ENCODE data around the gene DAZL. TPM values are rescaled to one million over a fixed set of nuclear protein-coding genes. Genes with fewer than 3 reads are reported as not detected.

Gene DAZL
- total RNA-seq, 2 experiments from 2014 or later = not detected

DNA sequence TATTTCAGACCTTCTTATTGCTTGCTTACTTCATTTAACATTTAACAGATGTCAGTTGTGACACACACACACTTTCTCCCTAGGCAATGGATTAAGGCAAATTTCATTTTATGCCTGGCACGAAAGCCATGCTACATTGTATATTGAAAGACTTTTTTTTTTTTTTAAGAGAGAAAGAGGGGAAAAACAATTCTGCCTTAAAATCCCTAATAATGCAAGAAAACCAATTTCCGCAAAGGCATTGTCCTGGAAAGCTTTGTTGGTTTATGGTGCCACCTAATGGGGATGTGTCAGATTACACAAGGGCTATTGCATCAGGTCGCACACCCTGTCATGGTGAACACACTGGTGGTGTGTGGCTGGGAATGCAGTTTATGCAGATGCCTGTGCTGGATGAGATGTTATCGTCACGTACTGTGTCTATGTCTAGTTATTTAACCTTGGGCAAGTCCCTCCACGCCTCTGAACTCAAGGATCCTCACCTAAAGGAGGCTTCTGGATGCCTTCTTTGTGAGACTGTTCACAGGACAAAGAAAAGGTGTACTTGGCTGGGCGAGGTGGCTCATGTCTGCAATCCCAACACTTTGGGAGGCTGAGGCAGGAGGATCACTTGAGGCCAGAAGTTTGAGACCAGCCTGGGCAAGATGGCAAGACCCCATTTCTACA, 54.4 kb downstream of the DAZL start:
- Mint-ChIP-seq H3K4me3 (no peak overlapping the region), H3K27ac (peak overlapping the region; percentile 90), H3K27me3 (ENCODE audit: low read depth) (peaks cover 11% of the 10 kb centered on the region), H3K9me3 (ENCODE audit: insufficient read depth) (peaks cover 4% of the 10 kb centered on the region), H3K4me1 (ENCODE audit: low read depth) (peaks cover 22% of the 10 kb centered on the region), H3K36me3 (ENCODE audit: low read depth) (no peaks in the 10 kb centered on the region)
- ATAC-seq = peak; percentile 99
- ChIA-PET CTCF (interaction anchor here (0.6 to 3.2 kb wide), 29 partner anchors 12 to 981 kb away, joined by 3 to 27 read pairs (median 4); no protein-coding TSS in a partner anchor), POLR2A (no interaction called here)
- peak; percentile 88 for DNase-seq

DNA sequence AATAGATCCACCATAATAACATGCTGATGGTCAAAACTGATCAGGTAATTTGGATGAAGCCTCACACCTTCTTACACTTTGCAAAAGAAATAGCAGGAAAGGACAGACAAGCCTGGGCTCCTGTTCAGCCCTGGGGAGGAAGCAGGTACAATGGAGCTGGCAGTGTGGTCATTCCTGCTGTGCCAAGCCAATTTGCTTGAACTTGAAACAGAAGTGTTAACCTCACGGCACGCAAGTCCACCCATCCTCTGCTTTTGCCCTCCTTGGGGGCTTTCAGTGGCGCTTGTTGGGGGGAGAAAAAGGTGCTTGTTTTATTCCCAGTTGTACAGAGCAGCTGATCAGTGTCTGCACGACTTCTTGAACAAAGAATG, 54.9 kb downstream of the DAZL start:
- DNase-seq (no peak), ATAC-seq (no peak)
- peaks cover 8% of the 10 kb centered on the region for H3K27me3 Mint-ChIP-seq (ENCODE audit: low read depth)
- ChIA-PET CTCF (interaction anchor here (0.6 to 3.2 kb wide), 30 partner anchors 12 to 980 kb away, joined by 3 to 27 read pairs (median 4); partner anchors contain the start of gene DPH3), POLR2A (interaction anchor here (0.6 kb wide), 1 partner anchor 252 kb away, joined by 3 read pairs; no protein-coding TSS in a partner anchor)
- no peak overlapping the region for H3K27ac Mint-ChIP-seq
- H3K4me1 Mint-ChIP-seq (ENCODE audit: low read depth) = peaks cover 25% of the 10 kb centered on the region
- no peaks in the 10 kb centered on the region for H3K36me3 Mint-ChIP-seq (ENCODE audit: low read depth)
- peaks cover 4% of the 10 kb centered on the region for H3K9me3 Mint-ChIP-seq (ENCODE audit: insufficient read depth)
- H3K4me3 Mint-ChIP-seq = no peak overlapping the region

DNA sequence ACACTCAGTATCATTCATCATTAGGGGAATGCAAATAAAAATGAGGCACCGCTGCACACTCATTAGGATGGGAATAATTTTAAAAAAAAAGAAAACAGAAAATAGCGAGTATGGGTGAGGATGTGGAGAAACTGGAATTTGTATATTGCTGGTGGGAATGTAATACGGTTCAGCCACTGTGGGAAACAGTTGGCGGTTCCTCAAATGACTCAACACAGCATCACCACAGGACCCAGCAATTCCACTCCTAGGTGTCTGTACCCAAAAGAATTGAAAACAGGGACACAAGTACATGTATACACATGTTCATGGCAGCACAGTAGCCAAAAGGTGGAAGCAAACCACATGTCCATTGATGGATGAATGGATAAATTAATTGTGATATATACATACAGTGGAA, 56.5 kb downstream of the DAZL start:
- CTCF ChIA-PET = no interaction called here
- Mint-ChIP-seq H3K4me3 (no peak overlapping the region), H3K27ac (no peak overlapping the region), H3K4me1 (ENCODE audit: low read depth) (peaks cover 31% of the 10 kb centered on the region), H3K9me3 (ENCODE audit: insufficient read depth) (peaks cover 4% of the 10 kb centered on the region), H3K27me3 (ENCODE audit: low read depth) (peaks cover 6% of the 10 kb centered on the region), H3K36me3 (ENCODE audit: low read depth) (no peaks in the 10 kb centered on the region)
- ATAC-seq (no peak), DNase-seq (no peak)
- POLR2A ChIA-PET = no interaction called here

DNA sequence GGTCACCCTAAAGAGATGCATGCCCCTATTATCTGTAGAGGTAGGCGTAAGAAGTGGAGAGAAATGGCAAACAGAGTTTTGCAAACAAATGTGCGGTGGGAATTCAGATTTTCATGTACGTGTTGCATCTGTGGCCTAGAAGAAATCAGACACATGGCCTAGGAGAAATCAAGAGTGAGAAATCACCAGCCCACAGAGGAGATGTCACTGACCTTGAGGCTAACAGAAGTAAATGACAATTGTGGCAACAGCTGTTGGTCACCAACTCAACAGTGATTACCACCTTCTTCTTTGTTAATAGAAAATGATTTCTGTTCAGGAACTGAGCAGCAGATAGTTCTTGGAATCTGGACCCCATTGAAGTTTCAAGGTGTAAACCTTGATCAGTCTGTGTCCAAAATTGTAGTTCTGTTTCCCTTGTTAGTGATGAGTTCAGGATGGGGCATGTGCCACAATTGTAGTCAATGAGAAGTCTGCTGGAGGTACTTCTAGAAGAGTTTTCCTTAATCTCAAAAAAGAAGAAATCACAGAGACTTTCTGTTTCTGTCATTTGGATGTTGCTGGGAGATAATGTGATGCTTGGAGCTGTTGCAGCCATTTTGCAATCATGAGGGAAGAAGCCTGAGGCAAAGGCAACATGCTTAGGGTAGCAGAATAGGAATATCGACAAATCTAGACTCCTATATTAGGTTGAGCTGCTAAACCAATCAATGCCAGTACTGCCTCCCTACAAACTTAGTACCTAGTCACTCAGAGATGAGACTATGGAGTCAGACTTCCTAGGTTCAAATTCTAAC, 57.5 kb downstream of the DAZL start:
- Mint-ChIP-seq H3K4me3 (no peak overlapping the region), H3K4me1 (ENCODE audit: low read depth) (peaks cover 37% of the 10 kb centered on the region), H3K27me3 (ENCODE audit: low read depth) (peaks cover 7% of the 10 kb centered on the region), H3K36me3 (ENCODE audit: low read depth) (no peaks in the 10 kb centered on the region), H3K9me3 (ENCODE audit: insufficient read depth) (peaks cover 4% of the 10 kb centered on the region), H3K27ac (no peak overlapping the region)
- no peak for DNase-seq
- ChIA-PET CTCF (interaction anchor here (1.1 to 1.6 kb wide), 3 partner anchors 36 to 259 kb away, joined by 3 to 6 read pairs (median 4); no protein-coding TSS in a partner anchor), POLR2A (no interaction called here)
- no peak for ATAC-seq

DNA sequence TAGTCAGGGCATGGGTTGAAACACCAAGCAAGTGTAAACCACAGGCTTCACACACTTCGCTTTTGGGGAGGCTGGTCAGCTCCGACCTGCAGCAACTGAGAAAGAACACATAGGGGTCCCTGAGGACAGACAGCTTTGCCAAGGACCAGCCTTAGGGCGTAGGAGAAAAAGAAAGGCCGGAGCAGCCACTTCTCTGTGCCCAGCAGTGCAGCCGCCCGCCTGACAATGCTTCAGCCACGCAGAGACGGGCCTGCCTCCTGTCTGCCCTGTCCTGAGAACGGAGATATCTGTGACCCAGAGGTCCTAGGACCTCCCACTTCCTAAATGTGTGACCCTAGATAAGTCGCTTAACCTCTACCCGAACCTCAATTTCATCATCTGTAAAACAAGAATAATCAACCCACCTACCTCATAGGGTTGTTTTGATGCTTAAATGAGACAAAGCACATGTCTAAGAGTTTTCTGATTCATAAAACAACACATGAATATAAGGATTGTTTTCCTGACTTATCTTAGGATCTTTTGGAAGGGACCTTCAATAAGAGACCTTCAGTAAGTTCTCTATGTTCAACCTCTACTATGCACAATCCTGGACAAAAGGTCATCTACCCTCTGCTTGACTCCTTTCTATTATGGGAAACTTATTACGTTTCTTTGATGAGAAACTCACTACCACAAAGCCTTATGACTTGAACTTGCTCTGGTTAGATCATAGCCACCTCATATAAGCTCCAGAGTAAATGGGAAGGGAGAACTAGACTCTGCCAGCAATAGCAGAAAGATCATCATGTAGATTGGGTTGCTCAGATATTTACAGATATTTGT, 58.8 kb downstream of the DAZL start:
- no peak overlapping the region for H3K4me3 Mint-ChIP-seq
- no peaks in the 10 kb centered on the region for H3K36me3 Mint-ChIP-seq (ENCODE audit: low read depth)
- no peak for ATAC-seq
- H3K9me3 Mint-ChIP-seq (ENCODE audit: insufficient read depth) = peaks cover 4% of the 10 kb centered on the region
- no peak overlapping the region for H3K27ac Mint-ChIP-seq
- ChIA-PET POLR2A (no interaction called here), CTCF (interaction anchor here (1.1 to 1.6 kb wide), 3 partner anchors 35 to 257 kb away, joined by 3 to 6 read pairs (median 4); no protein-coding TSS in a partner anchor)
- H3K27me3 Mint-ChIP-seq (ENCODE audit: low read depth) = peaks cover 5% of the 10 kb centered on the region
- DNase-seq = no peak
- H3K4me1 Mint-ChIP-seq (ENCODE audit: low read depth) = peaks cover 36% of the 10 kb centered on the region

DNA sequence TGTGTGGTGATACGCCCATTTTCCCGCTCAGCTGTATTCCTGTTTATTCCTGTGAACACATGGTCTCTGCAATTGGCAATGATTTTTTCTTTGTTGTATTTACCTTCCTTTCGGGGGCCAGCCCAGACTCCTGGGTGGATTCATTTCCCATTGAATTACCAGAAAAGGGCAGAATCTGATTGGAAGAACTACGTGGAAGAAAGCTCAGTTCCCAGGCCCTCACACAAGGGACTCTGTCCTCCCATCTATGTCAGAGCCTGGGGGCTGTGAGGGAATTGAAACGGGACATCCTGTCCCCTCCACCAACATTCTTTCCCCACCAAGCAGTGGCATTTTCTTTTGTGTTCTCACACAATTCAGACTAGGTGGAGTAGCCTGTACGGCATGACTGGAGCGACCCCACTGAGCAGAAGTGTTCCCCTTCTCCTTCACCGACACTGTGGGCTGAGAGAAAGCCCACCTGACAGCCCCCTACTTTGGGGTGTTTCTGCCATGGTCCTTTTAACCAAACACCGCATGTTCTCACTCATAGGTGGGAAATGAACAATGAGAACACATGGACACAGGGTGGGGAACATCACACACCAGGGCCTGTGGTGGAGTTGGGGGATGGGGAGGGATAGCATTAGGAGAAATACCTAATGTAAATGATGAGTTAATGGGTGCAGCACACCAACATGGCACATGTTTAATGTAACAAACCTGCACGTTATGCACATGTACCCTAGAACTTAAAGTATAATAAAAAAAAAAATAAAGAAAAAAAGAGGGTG, 59.6 kb downstream of the DAZL start:
- Mint-ChIP-seq H3K27ac (no peak overlapping the region), H3K27me3 (ENCODE audit: low read depth) (peaks cover 7% of the 10 kb centered on the region), H3K4me3 (no peak overlapping the region), H3K9me3 (ENCODE audit: insufficient read depth) (peaks cover 4% of the 10 kb centered on the region), H3K4me1 (ENCODE audit: low read depth) (peaks cover 28% of the 10 kb centered on the region), H3K36me3 (ENCODE audit: low read depth) (no peaks in the 10 kb centered on the region)
- ChIA-PET CTCF (interaction anchor here (0.8 to 1.5 kb wide), 2 partner anchors 29 to 255 kb away, joined by 3 to 8 read pairs; no protein-coding TSS in a partner anchor), POLR2A (no interaction called here)
- no peak for DNase-seq
- no peak for ATAC-seq

DNA sequence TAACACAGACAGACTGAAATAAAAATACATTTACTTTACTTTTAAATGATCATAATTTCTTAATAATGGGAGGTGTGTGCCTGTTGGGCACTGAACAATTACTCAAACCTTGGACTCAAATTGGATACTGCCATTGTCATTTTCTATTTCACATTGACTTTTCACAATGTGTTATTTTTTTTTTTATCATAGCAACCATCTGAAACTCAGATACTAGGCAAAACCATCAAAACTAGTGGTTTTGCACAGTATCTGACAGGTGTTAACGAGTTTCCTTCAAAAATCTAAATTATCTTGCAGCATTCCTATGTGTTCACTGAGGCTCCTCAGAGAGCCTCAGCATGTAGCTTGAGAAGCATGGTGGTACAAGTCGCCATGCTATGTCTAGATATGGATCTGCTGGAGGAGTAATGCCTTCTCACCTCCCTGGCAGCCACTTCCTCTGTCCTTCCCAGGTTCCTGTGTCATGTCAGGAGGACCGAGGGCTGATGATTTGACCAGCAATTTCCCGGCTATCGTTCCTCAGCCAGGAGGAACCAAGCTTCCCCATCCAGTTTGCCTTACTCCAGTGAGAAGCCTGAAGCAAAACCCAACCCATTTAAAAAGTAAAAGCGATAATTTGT, 61.9 kb downstream of the DAZL start:
- H3K27ac Mint-ChIP-seq = no peak overlapping the region
- H3K4me3 Mint-ChIP-seq = no peak overlapping the region
- H3K4me1 Mint-ChIP-seq (ENCODE audit: low read depth) = peaks cover 23% of the 10 kb centered on the region
- peaks cover 2% of the 10 kb centered on the region for H3K9me3 Mint-ChIP-seq (ENCODE audit: insufficient read depth)
- no peaks in the 10 kb centered on the region for H3K36me3 Mint-ChIP-seq (ENCODE audit: low read depth)
- ChIA-PET CTCF (interaction anchor here (0.8 kb wide), 1 partner anchor 253 kb away, joined by 3 read pairs; no protein-coding TSS in a partner anchor), POLR2A (interaction anchor here (0.8 to 1.0 kb wide), 2 partner anchors 97 to 242 kb away, joined by 3 read pairs; no protein-coding TSS in a partner anchor)
- peaks cover 19% of the 10 kb centered on the region for H3K27me3 Mint-ChIP-seq (ENCODE audit: low read depth)
- DNase-seq = no peak
- ATAC-seq = no peak

DNA sequence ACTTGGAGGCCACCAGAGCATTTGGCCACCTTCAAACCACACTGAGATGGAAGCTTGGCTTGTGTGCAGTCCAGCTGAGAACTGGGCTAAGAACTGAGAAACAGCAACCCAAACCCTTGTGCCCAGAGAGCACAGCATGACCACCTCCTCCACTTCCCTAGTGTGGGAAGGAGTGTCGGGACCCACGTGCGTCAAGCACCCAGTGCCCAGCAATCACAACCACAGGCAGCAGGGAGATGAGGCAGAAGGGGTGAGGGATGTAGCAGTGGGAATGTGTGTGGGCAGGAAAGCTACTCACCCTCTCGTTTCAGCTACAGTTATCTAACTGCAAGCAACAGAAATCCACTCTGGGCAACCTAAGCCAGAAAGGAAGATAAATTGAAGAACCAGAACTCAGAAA, 66.7 kb downstream of the DAZL start:
- H3K27ac Mint-ChIP-seq = no peak overlapping the region
- peaks cover 40% of the 10 kb centered on the region for H3K27me3 Mint-ChIP-seq (ENCODE audit: low read depth)
- no peaks in the 10 kb centered on the region for H3K9me3 Mint-ChIP-seq (ENCODE audit: insufficient read depth)
- peaks cover 3% of the 10 kb centered on the region for H3K4me1 Mint-ChIP-seq (ENCODE audit: low read depth)
- H3K36me3 Mint-ChIP-seq (ENCODE audit: low read depth) = no peaks in the 10 kb centered on the region
- ATAC-seq (no peak), DNase-seq (no peak)
- CTCF ChIA-PET = interaction anchor here (0.6 to 1.4 kb wide), 4 partner anchors 9 to 248 kb away, joined by 3 to 4 read pairs (median 4); no protein-coding TSS in a partner anchor
- POLR2A ChIA-PET = interaction anchor here (0.9 kb wide), 1 partner anchor 22 kb away, joined by 3 read pairs; no protein-coding TSS in a partner anchor
- H3K4me3 Mint-ChIP-seq = no peak overlapping the region

DNA sequence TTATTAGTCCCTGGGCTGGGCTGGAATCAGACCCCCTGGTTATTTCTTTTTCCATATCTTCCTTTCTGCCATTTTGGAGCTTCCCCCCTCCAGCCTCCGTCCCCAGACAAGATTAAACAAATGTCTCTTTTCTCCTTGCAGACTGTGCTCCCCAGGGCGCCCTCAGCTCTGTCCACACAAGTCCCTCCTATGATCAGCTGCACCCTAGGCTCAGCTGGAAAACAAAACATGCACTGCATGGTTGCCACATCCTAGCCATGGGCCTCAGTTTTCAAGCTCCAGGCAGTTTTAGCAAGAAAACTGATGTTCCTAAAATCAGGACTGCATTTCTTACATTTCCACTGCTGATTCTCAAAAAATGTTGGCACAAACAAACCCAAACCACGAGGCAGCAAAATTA, 68.2 kb downstream of the DAZL start:
- POLR2A ChIA-PET = interaction anchor here (0.6 kb wide), 1 partner anchor 52 kb away, joined by 5 read pairs; no protein-coding TSS in a partner anchor
- H3K9me3 Mint-ChIP-seq (ENCODE audit: insufficient read depth) = no peaks in the 10 kb centered on the region
- DNase-seq = peak; percentile 19
- peaks cover 41% of the 10 kb centered on the region for H3K27me3 Mint-ChIP-seq (ENCODE audit: low read depth)
- H3K4me3 Mint-ChIP-seq = no peak overlapping the region
- H3K36me3 Mint-ChIP-seq (ENCODE audit: low read depth) = no peaks in the 10 kb centered on the region
- no peak overlapping the region for H3K27ac Mint-ChIP-seq
- H3K4me1 Mint-ChIP-seq (ENCODE audit: low read depth) = no peaks in the 10 kb centered on the region
- CTCF ChIA-PET = interaction anchor here (0.9 to 1.7 kb wide), 2 partner anchors 13 to 268 kb away, joined by 3 to 8 read pairs; no protein-coding TSS in a partner anchor
- ATAC-seq = no peak
